Measurements from ENCODE around the gene HMOX1.
"Not testable (repeated sequence)": the region's sequence is repeated elsewhere in the genome, so short reads cannot be mapped to it uniquely, and the experiment has no call there.

Gene HMOX1

GRCh38 chr22:35381424-35382009 lies 621 bp downstream of the HMOX1 start:
- DNase-seq: no peak

GRCh38 chr22:35383679-35384071 lies 2.8 kb downstream of the HMOX1 start:
- no peak for DNase-seq

GRCh38 chr22:35384527-35384926 lies 3.6 kb downstream of the HMOX1 start:
- DNase-seq: no peak

GRCh38 chr22:35384975-35385588 lies 4.2 kb downstream of the HMOX1 start:
- DNase-seq: no peak

GRCh38 chr22:35386670-35387288 lies 5.9 kb downstream of the HMOX1 start:
- no peak for DNase-seq

GRCh38 chr22:35390933-35391332 lies 10.0 kb downstream of the HMOX1 start:
- DNase-seq: no peak

GRCh38 chr22:35392357-35392756 lies 11.5 kb downstream of the HMOX1 start:
- no peak for DNase-seq

GRCh38 chr22:35393116-35394010 lies 12.5 kb downstream of the HMOX1 start:
- DNase-seq: no peak

- DNase-seq: no peak
Observed at GRCh38 chr22:35394011-35394312, 13.1 kb downstream of the HMOX1 start.

GRCh38 chr22:35394810-35395563 lies 14.1 kb downstream of the HMOX1 start:
- DNase-seq: no peak

- not testable (repeated sequence) for DNase-seq
Observed at GRCh38 chr22:35396622-35397021, 15.7 kb downstream of the HMOX1 start.

GRCh38 chr22:35397095-35397904 lies 16.4 kb downstream of the HMOX1 start:
- no peak for DNase-seq

- no peak for DNase-seq
Observed at GRCh38 chr22:35398591-35398973, 17.7 kb downstream of the HMOX1 start.

GRCh38 chr22:35399114-35399677 lies 18.3 kb downstream of the HMOX1 start:
- DNase-seq: no peak

GRCh38 chr22:35399678-35400500 lies 19.0 kb downstream of the HMOX1 start, which contains the start of gene MCM5:
TSS of gene MCM5 (plus strand) at chr22:35400140. CDS start at chr22:35400439, 299 bp downstream.
- DNase-seq: peak; percentile 95

GRCh38 chr22:35400501-35400790 lies 19.6 kb downstream of the HMOX1 start:
- no peak for DNase-seq

GRCh38 chr22:35401863-35402262 lies 21.0 kb downstream of the HMOX1 start:
- no peak for DNase-seq

- no peak for DNase-seq
Observed at GRCh38 chr22:35403356-35403755, 22.5 kb downstream of the HMOX1 start.

GRCh38 chr22:35404176-35404575 lies 23.3 kb downstream of the HMOX1 start:
- DNase-seq: no peak

- no peak for DNase-seq
Observed at GRCh38 chr22:35406443-35406842, 25.5 kb downstream of the HMOX1 start.

GRCh38 chr22:35407362-35407761 lies 26.5 kb downstream of the HMOX1 start:
- no peak for DNase-seq
